ENCODE results near the gene SMYD3. TPM values are rescaled to one million over a fixed set of nuclear protein-coding genes. Genes with fewer than 3 reads are reported as not detected.
"Not testable (repeated sequence)": the region's sequence is repeated elsewhere in the genome, so short reads cannot be mapped to it uniquely, and the experiment has no call there.

SMYD3 gene
- total RNA-seq, 2 donors from 2014 or later, result 16.2 to 16.4 TPM

DNA sequence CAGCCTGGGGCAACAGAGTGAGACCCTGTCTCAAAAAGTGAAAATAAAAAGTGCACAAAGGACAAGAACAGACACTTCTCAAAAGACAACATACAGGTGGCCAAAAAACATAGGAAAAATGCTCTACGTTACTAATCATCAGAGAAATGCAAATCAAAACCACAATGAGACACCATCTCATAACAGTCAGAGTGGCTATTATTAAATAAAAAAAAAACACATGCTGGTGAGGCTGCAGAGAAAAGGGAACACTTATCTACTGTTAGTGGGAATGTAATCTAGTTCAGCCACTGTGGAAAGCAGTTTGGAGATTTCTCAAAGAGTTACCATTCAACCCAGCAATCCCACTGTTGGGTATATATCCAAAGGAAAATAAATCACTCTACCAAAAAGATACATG is 173.2 kb downstream of the SMYD3 start:
- DNase-seq, result no peak
- Histone ChIP-seq H3K9me3 (no peaks in the 10 kb centered on the region), H3K4me1 (no peaks in the 10 kb centered on the region), H3K27ac (no peak overlapping the region), H3K36me3 (no peaks in the 10 kb centered on the region), H3K9ac (ENCODE audit: low read depth in 2 of 2, low read length in 2 of 2) (no peak overlapping the region), H3K4me3 (no peak overlapping the region), H3K27me3 (no peaks in the 10 kb centered on the region)
- intact Hi-C loops (cut with DNase I), result no loop called here
- TF ChIP-seq, protein P1, sequence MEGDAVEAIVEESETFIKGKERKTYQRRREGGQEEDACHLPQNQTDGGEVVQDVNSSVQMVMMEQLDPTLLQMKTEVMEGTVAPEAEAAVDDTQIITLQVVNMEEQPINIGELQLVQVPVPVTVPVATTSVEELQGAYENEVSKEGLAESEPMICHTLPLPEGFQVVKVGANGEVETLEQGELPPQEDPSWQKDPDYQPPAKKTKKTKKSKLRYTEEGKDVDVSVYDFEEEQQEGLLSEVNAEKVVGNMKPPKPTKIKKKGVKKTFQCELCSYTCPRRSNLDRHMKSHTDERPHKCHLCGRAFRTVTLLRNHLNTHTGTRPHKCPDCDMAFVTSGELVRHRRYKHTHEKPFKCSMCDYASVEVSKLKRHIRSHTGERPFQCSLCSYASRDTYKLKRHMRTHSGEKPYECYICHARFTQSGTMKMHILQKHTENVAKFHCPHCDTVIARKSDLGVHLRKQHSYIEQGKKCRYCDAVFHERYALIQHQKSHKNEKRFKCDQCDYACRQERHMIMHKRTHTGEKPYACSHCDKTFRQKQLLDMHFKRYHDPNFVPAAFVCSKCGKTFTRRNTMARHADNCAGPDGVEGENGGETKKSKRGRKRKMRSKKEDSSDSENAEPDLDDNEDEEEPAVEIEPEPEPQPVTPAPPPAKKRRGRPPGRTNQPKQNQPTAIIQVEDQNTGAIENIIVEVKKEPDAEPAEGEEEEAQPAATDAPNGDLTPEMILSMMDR (IDR thresholded peaks at IDR 0.05), result no peak

DNA sequence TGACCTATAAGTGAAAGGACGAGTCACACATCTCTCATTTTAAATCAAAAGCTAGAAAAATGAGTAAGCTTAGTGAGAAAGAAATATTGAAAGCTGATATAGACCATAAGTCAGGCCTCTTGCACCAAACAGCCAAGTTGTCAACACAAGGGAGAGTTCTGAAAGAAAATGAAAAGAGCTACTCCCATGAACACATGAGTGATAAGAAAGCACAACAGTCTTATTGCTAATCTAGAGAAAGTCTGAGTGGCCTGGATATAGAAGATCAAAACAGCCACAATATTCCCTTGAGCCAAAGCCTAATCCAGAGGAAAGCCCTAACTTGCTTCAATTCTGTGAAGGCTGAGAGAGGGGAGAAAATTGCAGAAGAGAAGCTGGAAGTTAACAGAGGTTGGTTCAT is 175.0 kb downstream of the SMYD3 start:
- no peak for DNase-seq
- Histone ChIP-seq H3K36me3 (no peaks in the 10 kb centered on the region), H3K27ac (no peak overlapping the region), H3K9ac (ENCODE audit: low read depth in 2 of 2, low read length in 2 of 2) (no peak overlapping the region), H3K27me3 (no peaks in the 10 kb centered on the region), H3K4me1 (no peaks in the 10 kb centered on the region), H3K9me3 (no peaks in the 10 kb centered on the region), H3K4me3 (no peak overlapping the region)
- TF ChIP-seq, protein P1 (IDR thresholded peaks at IDR 0.05), result no peak
- intact Hi-C loops (cut with DNase I), result no loop called here

DNA sequence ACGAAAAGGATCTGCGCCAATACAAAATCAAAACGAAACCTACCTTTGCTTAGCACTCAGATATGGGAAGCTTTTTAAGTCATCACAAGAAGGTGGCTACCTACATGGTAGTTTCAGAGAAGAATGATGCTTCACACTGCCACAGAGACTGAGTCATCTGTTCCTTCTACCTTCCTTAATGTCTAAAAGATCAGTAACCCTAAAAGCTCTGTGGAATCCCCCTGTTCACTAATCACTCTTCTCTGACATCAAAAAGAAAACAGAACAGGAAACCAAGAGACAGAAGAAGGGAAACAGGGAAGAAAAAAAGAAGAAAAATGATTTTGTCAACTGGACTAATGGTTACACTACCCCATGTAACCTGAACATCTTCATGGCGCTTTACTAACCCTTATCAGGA is 177.2 kb downstream of the SMYD3 start:
- TF ChIP-seq, protein P1 (IDR thresholded peaks at IDR 0.05), result no peak
- H3K4me1 ChIP-seq, result no peaks in the 10 kb centered on the region
- no peaks in the 10 kb centered on the region for H3K36me3 ChIP-seq
- intact Hi-C loops (cut with DNase I), result no loop called here
- H3K9ac ChIP-seq (ENCODE audit: low read depth in 2 of 2, low read length in 2 of 2), result no peak overlapping the region
- no peak overlapping the region for H3K4me3 ChIP-seq
- no peak for DNase-seq
- H3K27ac ChIP-seq, result no peak overlapping the region
- no peaks in the 10 kb centered on the region for H3K27me3 ChIP-seq
- H3K9me3 ChIP-seq, result no peaks in the 10 kb centered on the region

DNA sequence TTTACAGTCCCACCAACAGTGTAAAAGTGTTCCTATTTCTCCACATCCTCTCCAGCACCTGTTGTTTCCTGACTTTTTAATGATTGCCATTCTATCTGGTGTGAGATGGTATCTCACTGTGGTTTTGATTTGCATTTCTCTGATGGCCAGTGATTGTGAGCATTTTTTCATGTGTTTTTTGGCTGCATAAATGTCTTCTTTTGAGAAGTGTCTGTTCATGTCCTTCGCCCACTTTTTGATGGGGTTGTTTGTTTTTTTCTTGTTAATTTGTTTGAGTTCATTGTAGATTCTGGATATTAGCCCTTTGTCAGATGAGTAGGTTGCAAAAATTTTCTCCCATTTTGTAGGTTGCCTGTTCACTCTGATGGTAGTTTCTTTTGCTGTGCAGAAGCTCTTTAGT is 177.8 kb downstream of the SMYD3 start:
- H3K4me1 ChIP-seq; intact Hi-C loops (cut with DNase I); H3K4me3 ChIP-seq; H3K27me3 ChIP-seq; H3K9ac ChIP-seq (ENCODE audit: low read depth in 2 of 2, low read length in 2 of 2); H3K36me3 ChIP-seq; DNase-seq; H3K9me3 ChIP-seq; H3K27ac ChIP-seq: not testable (repeated sequence)

DNA sequence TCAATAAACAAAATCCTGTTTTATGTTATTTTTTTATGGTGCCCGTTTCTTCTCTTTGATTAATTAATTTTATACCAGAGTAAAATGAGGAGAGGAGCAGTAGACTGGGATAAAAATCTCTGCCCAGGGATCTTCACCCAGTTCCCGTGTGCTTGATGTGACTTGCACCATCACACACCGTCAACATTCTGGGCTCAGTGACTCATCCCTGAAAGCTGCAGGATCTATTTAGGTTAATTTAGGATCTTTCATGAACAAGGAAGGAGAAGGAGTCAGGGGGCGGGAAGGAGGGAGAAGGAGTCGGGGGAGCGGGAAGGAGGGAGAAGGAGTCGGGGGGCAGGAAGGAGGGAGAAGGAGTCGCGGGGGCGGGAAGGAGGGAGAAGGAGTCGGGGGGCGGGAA is 182.4 kb downstream of the SMYD3 start:
- Histone ChIP-seq H3K9ac (ENCODE audit: low read depth in 2 of 2, low read length in 2 of 2) (no peak overlapping the region), H3K4me1 (no peaks in the 10 kb centered on the region), H3K4me3 (no peak overlapping the region), H3K36me3 (no peaks in the 10 kb centered on the region), H3K27me3 (no peaks in the 10 kb centered on the region), H3K9me3 (no peaks in the 10 kb centered on the region), H3K27ac (no peak overlapping the region)
- DNase-seq, result no peak
- intact Hi-C loops (cut with DNase I), result no loop called here
- TF ChIP-seq, protein P1 (IDR thresholded peaks at IDR 0.05), result no peak

DNA sequence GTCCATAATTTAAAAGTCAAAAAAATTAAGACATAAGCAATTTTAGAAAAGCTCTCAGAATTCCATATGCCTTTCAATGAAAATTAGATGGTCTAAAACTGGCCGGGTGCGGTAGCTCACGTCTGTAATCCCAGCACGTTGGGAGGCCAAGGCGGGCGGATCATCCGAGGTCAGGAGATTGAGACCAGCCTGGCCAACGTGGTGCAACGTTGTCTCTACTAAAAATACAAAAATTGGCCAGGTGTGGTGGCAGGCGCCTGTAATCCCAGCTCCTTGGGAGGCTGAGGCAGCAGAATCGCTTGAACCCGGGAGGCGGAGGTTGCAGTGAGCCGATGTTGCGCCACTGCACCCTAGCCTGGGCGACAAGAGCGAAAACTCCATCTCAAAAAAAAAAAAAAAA is 183.0 kb downstream of the SMYD3 start:
- H3K4me1 ChIP-seq; H3K27me3 ChIP-seq; H3K27ac ChIP-seq; H3K9me3 ChIP-seq; intact Hi-C loops (cut with DNase I); H3K9ac ChIP-seq (ENCODE audit: low read depth in 2 of 2, low read length in 2 of 2); H3K4me3 ChIP-seq; H3K36me3 ChIP-seq; DNase-seq: not testable (repeated sequence)

DNA sequence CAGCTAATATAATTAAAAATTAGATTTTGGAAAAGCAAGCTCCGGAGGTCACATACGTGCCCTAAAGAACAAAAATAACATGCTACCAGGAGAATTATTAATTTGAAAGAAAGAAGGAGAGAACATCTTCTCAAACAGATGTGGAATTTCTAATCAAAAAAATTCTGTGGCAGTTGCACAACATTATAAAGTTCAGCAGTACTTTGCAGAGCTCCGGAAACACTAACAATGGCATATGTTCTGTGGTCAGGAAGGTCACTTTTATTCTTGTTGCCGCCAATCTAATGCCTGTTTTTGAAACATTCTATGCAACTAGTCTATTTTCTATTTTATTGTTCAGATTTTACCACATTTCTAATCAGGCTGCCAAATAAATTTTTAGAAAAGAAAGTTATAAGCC is 186.8 kb downstream of the SMYD3 start:
- DNase-seq, result no peak
- Histone ChIP-seq H3K27me3 (no peaks in the 10 kb centered on the region), H3K4me3 (no peak overlapping the region), H3K9ac (ENCODE audit: low read depth in 2 of 2, low read length in 2 of 2) (no peak overlapping the region), H3K36me3 (no peaks in the 10 kb centered on the region), H3K4me1 (no peaks in the 10 kb centered on the region), H3K9me3 (no peaks in the 10 kb centered on the region), H3K27ac (no peak overlapping the region)
- TF ChIP-seq, protein P1 (IDR thresholded peaks at IDR 0.05), result no peak
- intact Hi-C loops (cut with DNase I), result no loop called here
